Activated B cell treated with CpG ODN at 0.5 μM for 24 hours (primary cell): ENCODE measurements around the gene RAB3IL1. TPM values are rescaled to one million over a fixed set of nuclear protein-coding genes. Genes with fewer than 3 reads are reported as not detected.
A peak's percentile ranks its signal among the peaks of the same experiment; 100 is the strongest.
"Not testable (repeated sequence)": the region's sequence is repeated elsewhere in the genome, so short reads cannot be mapped to it uniquely, and the experiment has no call there.

ENCODE experiments used
- ATAC-seq: fragments of 200-7000 bp; cut with Tn5 transposase; one replicate; pipeline ENCODE4 v1.10.0; 2021; ENCODE audit warnings: low read depth, mild to moderate bottlenecking, moderate library complexity
- CTCF ChIA-PET: fragments of 350-600 bp; sonication (Branson Sonifier 250); formaldehyde crosslinking; loops from one replicate; lab custom pipeline; 2021; ENCODE audit warnings: antibody characterized with exemption; lab: Charles Lee
- POLR2A ChIA-PET: fragments of 350-600 bp; sonication (Branson Sonifier 250); formaldehyde crosslinking; loops from one replicate; lab custom pipeline; 2021; ENCODE audit warnings: antibody characterized with exemption; lab: Charles Lee
- DNase-seq: peaks from one replicate; pipeline ENCODE4 v3.0.0; 2022
- H3K27ac Mint-ChIP-seq: one replicate; pipeline ENCODE4 v1.8.0; 2020; ENCODE audit warnings: mixed read lengths
- H3K27me3 Mint-ChIP-seq: one replicate; pipeline ENCODE4 v1.8.0; 2021; ENCODE audit warnings: mixed read lengths
- H3K36me3 Mint-ChIP-seq: one replicate; pipeline ENCODE4 v1.8.0; 2021; ENCODE audit warnings: low read depth, mixed read lengths
- H3K4me1 Mint-ChIP-seq: one replicate; pipeline ENCODE4 v1.8.0; 2021; ENCODE audit warnings: mixed read lengths
- H3K4me3 Mint-ChIP-seq: one replicate; pipeline ENCODE4 v1.8.0; 2020; ENCODE audit warnings: mild to moderate bottlenecking, mixed read lengths
- H3K9me3 Mint-ChIP-seq: one replicate; pipeline ENCODE4 v1.8.0; 2020; ENCODE audit warnings: mixed read lengths
- intact Hi-C: fragments of 100-400 bp; cut with micrococcal nuclease; formaldehyde crosslinking; loops from one replicate; pipeline ENCODE4 v1.15.1; 2024
- total RNA-seq: library from RNA; stranded (reverse); gene quantifications from 2 replicates; pipeline ENCODE4 v1.2.3, GENCODE V29; 2022
- TF ChIP-seq, protein P1 (sequence below): fragments of 200-600 bp; IDR thresholded peaks from one replicate; pipeline ENCODE4 v1.8.0; 2022; ENCODE audit warnings: antibody characterized with exemption, mild to moderate bottlenecking

The RAB3IL1 gene, protein sequence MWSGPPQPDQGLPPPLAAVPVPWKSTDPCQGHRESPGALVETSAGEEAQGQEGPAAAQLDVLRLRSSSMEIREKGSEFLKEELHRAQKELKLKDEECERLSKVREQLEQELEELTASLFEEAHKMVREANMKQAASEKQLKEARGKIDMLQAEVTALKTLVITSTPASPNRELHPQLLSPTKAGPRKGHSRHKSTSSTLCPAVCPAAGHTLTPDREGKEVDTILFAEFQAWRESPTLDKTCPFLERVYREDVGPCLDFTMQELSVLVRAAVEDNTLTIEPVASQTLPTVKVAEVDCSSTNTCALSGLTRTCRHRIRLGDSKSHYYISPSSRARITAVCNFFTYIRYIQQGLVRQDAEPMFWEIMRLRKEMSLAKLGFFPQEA
- total RNA-seq = not detected in 2 replicates

- peaks cover 55% of the 10 kb centered on the region for H3K27me3 Mint-ChIP-seq
- no peak within 1 kb of the TSS for H3K27ac Mint-ChIP-seq
- ATAC-seq (peak; percentile 21), DNase-seq (no peak)
- H3K36me3 Mint-ChIP-seq = no peaks in the 10 kb centered on the region
- H3K4me3 Mint-ChIP-seq = peak within 1 kb of the TSS; percentile 79
- TF ChIP-seq, protein P1, sequence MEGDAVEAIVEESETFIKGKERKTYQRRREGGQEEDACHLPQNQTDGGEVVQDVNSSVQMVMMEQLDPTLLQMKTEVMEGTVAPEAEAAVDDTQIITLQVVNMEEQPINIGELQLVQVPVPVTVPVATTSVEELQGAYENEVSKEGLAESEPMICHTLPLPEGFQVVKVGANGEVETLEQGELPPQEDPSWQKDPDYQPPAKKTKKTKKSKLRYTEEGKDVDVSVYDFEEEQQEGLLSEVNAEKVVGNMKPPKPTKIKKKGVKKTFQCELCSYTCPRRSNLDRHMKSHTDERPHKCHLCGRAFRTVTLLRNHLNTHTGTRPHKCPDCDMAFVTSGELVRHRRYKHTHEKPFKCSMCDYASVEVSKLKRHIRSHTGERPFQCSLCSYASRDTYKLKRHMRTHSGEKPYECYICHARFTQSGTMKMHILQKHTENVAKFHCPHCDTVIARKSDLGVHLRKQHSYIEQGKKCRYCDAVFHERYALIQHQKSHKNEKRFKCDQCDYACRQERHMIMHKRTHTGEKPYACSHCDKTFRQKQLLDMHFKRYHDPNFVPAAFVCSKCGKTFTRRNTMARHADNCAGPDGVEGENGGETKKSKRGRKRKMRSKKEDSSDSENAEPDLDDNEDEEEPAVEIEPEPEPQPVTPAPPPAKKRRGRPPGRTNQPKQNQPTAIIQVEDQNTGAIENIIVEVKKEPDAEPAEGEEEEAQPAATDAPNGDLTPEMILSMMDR = no peak
- H3K4me1 Mint-ChIP-seq = peaks cover 10% of the 10 kb centered on the region
- intact Hi-C loops = no loop called here
- ChIA-PET POLR2A (no interaction called here), CTCF (interaction anchor here (0.6 kb wide), 1 partner anchor 1865 kb away, joined by 4 read pairs; no protein-coding TSS in a partner anchor)
- H3K9me3 Mint-ChIP-seq = no peaks in the 10 kb centered on the region
Observed at GRCh38 chr11:61917334-61918109, at the start of gene RAB3IL1. Gene RAB3IL1, minus strand, starts transcription at chr11:61917566. Its CDS starts 199 bp downstream, at chr11:61917367.

DNA sequence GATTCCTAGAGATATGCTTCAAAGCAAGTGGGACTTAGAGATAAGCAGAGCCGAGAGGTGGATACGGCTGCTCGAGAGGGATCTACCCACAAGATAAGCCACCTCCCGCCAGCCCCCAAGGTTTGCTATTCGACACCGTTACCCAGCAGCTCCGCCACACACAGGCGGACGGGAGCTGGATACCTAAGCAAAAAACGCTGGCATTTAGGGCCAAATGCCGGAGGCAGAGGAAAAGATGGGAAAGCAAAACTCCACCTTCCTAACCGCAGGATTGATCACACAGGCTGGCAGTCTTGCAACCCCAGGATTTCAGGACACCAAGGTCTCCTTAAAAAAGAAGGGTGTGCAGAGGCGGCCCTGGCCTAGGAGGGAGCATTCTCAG is 49.4 kb upstream of the RAB3IL1 start:
- intact Hi-C loops = loop anchor here (1.0 to 5.0 kb wide), 7 partner anchors 14 to 609 kb away; partner anchors contain the start of genes FEN1 and TMEM258
- Mint-ChIP-seq H3K27ac (peak overlapping the region; percentile 96), H3K4me3 (peak overlapping the region; percentile 93), H3K36me3 (peaks cover 50% of the 10 kb centered on the region), H3K4me1 (peaks cover 72% of the 10 kb centered on the region), H3K9me3 (no peaks in the 10 kb centered on the region), H3K27me3 (no peaks in the 10 kb centered on the region)
- TF ChIP-seq, protein P1 = no peak
- ChIA-PET POLR2A (interaction anchor here (0.8 to 4.8 kb wide), 17 partner anchors 10 to 875 kb away, joined by 3 to 45 read pairs (median 10); partner anchors contain the start of genes FADS1, FADS3, FEN1 and SDHAF2), CTCF (interaction anchor here (1.9 to 2.9 kb wide), 4 partner anchors 19 to 115 kb away, joined by 10 to 22 read pairs (median 14); no protein-coding TSS in a partner anchor)
- no peak for ATAC-seq
- peak; percentile 30 for DNase-seq

DNA sequence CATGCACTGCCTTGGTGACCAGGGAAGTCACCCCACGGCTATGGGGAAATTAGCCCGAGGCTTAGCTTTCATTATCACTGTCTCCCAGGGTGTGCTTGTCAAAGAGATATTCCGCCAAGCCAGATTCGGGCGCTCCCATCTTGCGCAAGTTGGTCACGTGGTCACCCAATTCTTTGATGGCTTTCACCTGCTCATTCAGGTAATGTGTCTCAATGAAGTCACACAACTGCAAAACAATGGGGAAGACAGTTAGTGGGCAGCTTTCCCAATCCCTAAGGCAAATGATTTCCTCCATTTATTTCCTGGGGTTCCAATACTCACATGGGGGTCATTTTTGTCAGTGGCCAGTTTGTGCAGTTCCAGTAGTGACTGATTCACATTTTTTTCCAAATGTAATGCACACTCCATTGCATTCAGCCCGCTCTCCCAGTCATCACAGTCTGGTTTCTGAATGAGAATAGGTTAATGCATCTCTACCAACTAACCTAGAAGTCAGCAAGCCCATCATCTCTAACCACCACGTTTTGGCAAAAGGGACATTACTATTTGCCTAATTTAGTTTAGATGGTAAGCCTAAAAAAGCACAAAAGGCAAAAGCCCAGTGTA is 47.4 kb upstream of the RAB3IL1 start:
- peak; percentile 10 for DNase-seq
- peaks cover 53% of the 10 kb centered on the region for H3K36me3 Mint-ChIP-seq
- ChIA-PET POLR2A (interaction anchor here (0.6 to 4.8 kb wide), 14 partner anchors 11 to 892 kb away, joined by 3 to 45 read pairs (median 4); partner anchors contain the start of genes FADS1, FADS3, FEN1 and TMEM258), CTCF (interaction anchor here (1.2 to 3.2 kb wide), 5 partner anchors 18 to 117 kb away, joined by 3 to 23 read pairs (median 10); no protein-coding TSS in a partner anchor)
- H3K27ac Mint-ChIP-seq = peak overlapping the region; percentile 96
- H3K9me3 Mint-ChIP-seq, H3K27me3 Mint-ChIP-seq, ATAC-seq: not testable (repeated sequence)
- intact Hi-C loops = loop anchor here (1.0 to 5.0 kb wide), 5 partner anchors 61 to 607 kb away; partner anchors contain the start of genes FEN1 and TMEM258
- peak overlapping the region; percentile 93 for H3K4me3 Mint-ChIP-seq
- H3K4me1 Mint-ChIP-seq = peaks cover 66% of the 10 kb centered on the region

DNA sequence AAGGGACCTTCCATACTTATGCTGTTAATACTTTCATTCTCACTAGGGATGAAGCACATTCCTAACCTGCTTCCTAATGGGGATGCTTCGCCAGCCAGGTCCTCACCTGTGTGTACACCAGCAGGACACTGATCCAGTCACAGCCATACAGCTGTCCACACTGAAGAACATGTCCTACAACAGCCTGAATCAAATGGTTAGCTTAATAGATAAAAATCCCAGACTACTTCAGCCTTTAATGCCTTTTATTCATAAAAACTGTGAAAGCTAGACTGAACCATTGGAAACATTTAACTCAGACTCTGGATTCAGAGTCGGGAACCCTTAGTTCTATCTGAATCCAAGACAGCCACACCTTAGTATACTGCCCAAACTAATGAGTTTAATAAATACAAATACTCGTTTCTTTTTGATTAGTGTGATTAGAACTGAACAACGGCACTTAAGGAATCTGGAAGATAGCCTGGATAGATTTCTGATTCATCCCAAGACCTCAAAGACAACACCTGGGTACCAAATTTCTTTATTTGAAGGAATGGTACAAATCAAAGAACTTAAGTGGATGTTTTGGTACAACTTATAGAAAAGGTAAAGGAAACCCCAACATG is 46.8 kb upstream of the RAB3IL1 start:
- no peaks in the 10 kb centered on the region for H3K9me3 Mint-ChIP-seq
- TF ChIP-seq, protein P1 = no peak
- no peak for ATAC-seq
- POLR2A ChIA-PET = interaction anchor here (0.6 to 2.3 kb wide), 13 partner anchors 9 to 586 kb away, joined by 3 to 24 read pairs (median 4); no protein-coding TSS in a partner anchor
- peaks cover 67% of the 10 kb centered on the region for H3K4me1 Mint-ChIP-seq
- H3K36me3 Mint-ChIP-seq = peaks cover 55% of the 10 kb centered on the region
- peak; percentile 12 for DNase-seq
- no peaks in the 10 kb centered on the region for H3K27me3 Mint-ChIP-seq
- peak overlapping the region; percentile 93 for H3K4me3 Mint-ChIP-seq
- CTCF ChIA-PET = interaction anchor here (0.8 to 3.2 kb wide), 5 partner anchors 15 to 117 kb away, joined by 3 to 23 read pairs (median 11); no protein-coding TSS in a partner anchor
- H3K27ac Mint-ChIP-seq = peak overlapping the region; percentile 96
- intact Hi-C loops = no loop called here
